Prostate gland (tissue), 2 donors: ENCODE data around the gene CDYL2. TPM values are rescaled to one million over a fixed set of nuclear protein-coding genes. Genes with fewer than 3 reads are reported as not detected.

Experiments used
- DNase-seq: peaks from one replicate; pipeline ENCODE4 v3.0.0-alpha.2; 2019; ENCODE audit warnings: low spot score
- H3K27ac ChIP-seq, 2 donors: fragments of 200-600 bp; sonication (generic); 2 replicates each; pipeline ENCODE4 v1.5.1; 2017 to 2019
- H3K27me3 ChIP-seq: fragments of 200-600 bp; sonication (generic); replicated peaks from 2 replicates; pipeline ENCODE4 v1.5.1; 2019; ENCODE audit not compliant: insufficient read depth
- H3K36me3 ChIP-seq, 2 donors: fragments of 200-600 bp; sonication (generic); 1 replicate in 1 of 2; 2 replicates in 1 of 2; pipeline versions ENCODE4 v1.5.1 to v1.8.1; 2017 to 2019
- H3K4me1 ChIP-seq: fragments of 200-600 bp; sonication (generic); replicated peaks from 2 replicates; pipeline ENCODE4 v1.5.1; 2019
- H3K4me3 ChIP-seq, 2 donors: fragments of 200-600 bp; sonication (generic); 2 replicates each; pipeline ENCODE4 v1.5.1; 2017 to 2019
- H3K9me3 ChIP-seq: fragments of 200-600 bp; sonication (generic); 2 replicates; pipeline ENCODE4 v1.5.1; 2017
- POLR2A ChIP-seq: fragments of 450-650 bp; IDR thresholded peaks from one replicate; pipeline ENCODE4 v1.6.1; 2016; ENCODE audit warnings: antibody characterized with exemption, mild to moderate bottlenecking
- POLR2AphosphoS5 ChIP-seq: sonication (generic); formaldehyde crosslinking; IDR thresholded peaks from one replicate; pipeline ENCODE4 v1.6.1; 2017; ENCODE audit warnings: antibody characterized with exemption
- WGBS: methylation state at CpG from one replicate; pipeline ENCODE4 v1.1.5; 2018; 5-methylcytosine and 5-hydroxymethylcytosine counted together
- intact Hi-C: fragments of 100-400 bp; cut with DNase I; formaldehyde crosslinking; loops from one replicate; pipeline ENCODE4 v1.14.2; 2022
- total RNA-seq, 2 donors: library from RNA; depleted of rRNA; stranded (reverse); fragments of >200 nt; gene quantifications; one replicate each; pipeline ENCODE4 v1.1.0, GENCODE V29; 2016
- TF ChIP-seq, protein P1 (sequence below), 4 experiments: fragments of 200-600 bp in 2 of 4; fragments of 450-650 bp in 2 of 4; sonication (generic) in 2 of 4; IDR thresholded peaks; 1 replicate in 3 of 4; 2 replicates in 1 of 4; pipeline ENCODE4 v1.5.1; 2016 to 2019; ENCODE audit warnings: antibody characterized with exemption in 4 of 4, mild to moderate bottlenecking in 2 of 4, moderate library complexity in 2 of 4

Gene CDYL2
- total RNA-seq, 2 donors from 2014 or later: 42.8 to 63.7 TPM

DNA sequence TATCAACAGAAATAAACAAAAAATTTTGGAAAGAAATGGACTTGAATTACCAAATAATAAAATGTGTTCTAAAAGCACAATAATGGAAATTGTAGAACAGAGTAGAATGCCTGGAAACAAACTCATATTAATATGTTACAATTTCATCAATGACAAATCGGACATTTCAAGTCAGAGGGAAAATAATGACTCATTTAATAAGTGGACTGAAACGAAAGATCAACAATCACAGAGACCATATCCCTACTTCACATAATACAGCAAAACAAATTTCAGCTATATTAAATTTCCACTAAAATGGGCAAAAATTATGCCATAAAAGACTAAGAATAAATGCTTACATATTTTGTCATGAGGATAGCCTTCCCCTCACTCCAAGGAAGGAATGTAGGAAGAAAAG is 25.7 kb downstream of the CDYL2 start:
- TF ChIP-seq POLR2A (no peak), POLR2AphosphoS5 (no peak)
- TF ChIP-seq, protein P1, sequence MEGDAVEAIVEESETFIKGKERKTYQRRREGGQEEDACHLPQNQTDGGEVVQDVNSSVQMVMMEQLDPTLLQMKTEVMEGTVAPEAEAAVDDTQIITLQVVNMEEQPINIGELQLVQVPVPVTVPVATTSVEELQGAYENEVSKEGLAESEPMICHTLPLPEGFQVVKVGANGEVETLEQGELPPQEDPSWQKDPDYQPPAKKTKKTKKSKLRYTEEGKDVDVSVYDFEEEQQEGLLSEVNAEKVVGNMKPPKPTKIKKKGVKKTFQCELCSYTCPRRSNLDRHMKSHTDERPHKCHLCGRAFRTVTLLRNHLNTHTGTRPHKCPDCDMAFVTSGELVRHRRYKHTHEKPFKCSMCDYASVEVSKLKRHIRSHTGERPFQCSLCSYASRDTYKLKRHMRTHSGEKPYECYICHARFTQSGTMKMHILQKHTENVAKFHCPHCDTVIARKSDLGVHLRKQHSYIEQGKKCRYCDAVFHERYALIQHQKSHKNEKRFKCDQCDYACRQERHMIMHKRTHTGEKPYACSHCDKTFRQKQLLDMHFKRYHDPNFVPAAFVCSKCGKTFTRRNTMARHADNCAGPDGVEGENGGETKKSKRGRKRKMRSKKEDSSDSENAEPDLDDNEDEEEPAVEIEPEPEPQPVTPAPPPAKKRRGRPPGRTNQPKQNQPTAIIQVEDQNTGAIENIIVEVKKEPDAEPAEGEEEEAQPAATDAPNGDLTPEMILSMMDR (IDR thresholded peaks at IDR 0.05): no peak
- no peak overlapping the region for H3K27ac ChIP-seq
- intact Hi-C loops: no loop called here
- H3K9me3 ChIP-seq: no peaks in the 10 kb centered on the region
- H3K36me3 ChIP-seq: no peaks in the 10 kb centered on the region
- H3K4me3 ChIP-seq: no peak overlapping the region
- H3K4me1 ChIP-seq: no peaks in the 10 kb centered on the region
- no peaks in the 10 kb centered on the region for H3K27me3 ChIP-seq
- DNase-seq: no peak
- 69% methylated on average over 2 of the region's 2 CpGs for WGBS

- intact Hi-C loops: no loop called here
- Histone ChIP-seq H3K27ac (no peak overlapping the region), H3K4me1 (no peaks in the 10 kb centered on the region), H3K36me3 (no peaks in the 10 kb centered on the region), H3K27me3 (no peaks in the 10 kb centered on the region), H3K4me3 (no peak overlapping the region), H3K9me3 (no peaks in the 10 kb centered on the region)
- DNase-seq: no peak
- no peak for TF ChIP-seq POLR2AphosphoS5
- no peak for TF ChIP-seq POLR2A
- TF ChIP-seq, protein P1 (IDR thresholded peaks at IDR 0.05): no peak
- WGBS: 91% methylated on average over 19 of the region's 19 CpGs
Measured at GRCh38 chr16:80776856-80777255, 27.5 kb downstream of the CDYL2 start.

DNA sequence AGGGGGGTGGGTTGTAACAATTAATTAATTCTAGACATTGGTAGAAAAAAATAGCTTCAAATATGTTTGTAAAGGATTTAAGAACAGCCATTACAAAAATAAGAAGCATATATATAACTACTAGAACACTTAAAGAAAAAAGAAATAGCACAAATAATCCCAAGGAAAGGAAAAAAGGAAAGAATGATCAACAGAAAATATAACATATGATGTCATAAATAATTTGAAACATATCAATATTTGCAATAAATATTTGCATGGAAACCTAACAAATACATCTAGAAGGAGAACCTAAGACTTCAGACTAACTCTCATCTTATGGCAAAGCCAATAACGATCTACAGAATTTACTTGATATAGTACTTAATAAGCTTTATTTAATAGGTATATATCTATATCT is 28.9 kb downstream of the CDYL2 start:
- no peaks in the 10 kb centered on the region for H3K36me3 ChIP-seq
- DNase-seq: no peak
- intact Hi-C loops: no loop called here
- H3K4me1 ChIP-seq: no peaks in the 10 kb centered on the region
- TF ChIP-seq, protein P1 (IDR thresholded peaks at IDR 0.05): no peak
- no peak for TF ChIP-seq POLR2A
- TF ChIP-seq POLR2AphosphoS5: no peak
- no peak overlapping the region for H3K27ac ChIP-seq
- 96% methylated on average over 1 of the region's 1 CpG for WGBS
- H3K9me3 ChIP-seq: no peaks in the 10 kb centered on the region
- no peak overlapping the region for H3K4me3 ChIP-seq
- no peaks in the 10 kb centered on the region for H3K27me3 ChIP-seq

GRCh38 chr16:80766798-80767197 is 37.6 kb downstream of the CDYL2 start:
- no peak overlapping the region for H3K4me3 ChIP-seq
- no peaks in the 10 kb centered on the region for H3K36me3 ChIP-seq
- WGBS: 92% methylated on average over 1 of the region's 1 CpG
- DNase-seq: no peak
- H3K27ac ChIP-seq: no peak overlapping the region
- intact Hi-C loops: no loop called here
- no peaks in the 10 kb centered on the region for H3K4me1 ChIP-seq
- no peaks in the 10 kb centered on the region for H3K9me3 ChIP-seq
- no peaks in the 10 kb centered on the region for H3K27me3 ChIP-seq
- TF ChIP-seq POLR2A (no peak), POLR2AphosphoS5 (no peak)
- TF ChIP-seq, protein P1 (IDR thresholded peaks at IDR 0.05): no peak

DNA sequence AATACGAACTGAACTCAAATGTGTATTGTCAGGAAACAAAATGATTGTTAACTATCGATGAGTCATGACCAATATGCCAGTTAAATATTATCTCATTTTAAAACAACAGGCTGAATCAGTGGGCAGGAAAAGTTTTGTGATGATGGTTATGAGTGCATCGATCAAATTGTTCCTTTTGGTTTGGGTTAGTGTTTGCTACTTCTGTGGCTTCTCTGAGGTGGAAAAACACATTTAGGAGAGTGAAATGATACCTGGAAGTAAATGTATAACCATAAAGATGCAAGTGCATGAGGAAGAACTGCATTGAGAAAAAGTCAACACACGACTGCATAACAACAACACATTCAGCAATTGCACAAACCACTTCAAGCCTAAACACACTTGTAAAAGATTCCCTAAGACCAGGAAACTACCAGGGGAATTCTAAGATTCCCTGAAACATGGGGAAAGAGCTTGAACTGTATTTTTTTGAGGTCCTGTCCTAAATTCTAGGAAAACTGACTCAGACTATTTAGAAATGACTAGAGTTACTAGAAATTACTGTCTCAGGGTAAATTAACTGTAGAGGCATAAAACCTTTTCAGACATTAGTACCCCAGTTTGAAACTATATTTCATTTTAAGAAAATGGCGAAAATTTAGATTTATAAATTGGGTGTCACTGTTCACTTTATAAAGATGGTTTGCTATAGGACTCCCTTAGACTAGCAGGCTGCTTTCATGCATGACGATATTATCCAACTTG is 44.8 kb downstream of the CDYL2 start:
- TF ChIP-seq, protein P1 (IDR thresholded peaks at IDR 0.05): no peak
- no peak for TF ChIP-seq POLR2A
- no peak for TF ChIP-seq POLR2AphosphoS5
- H3K36me3 ChIP-seq: no peaks in the 10 kb centered on the region
- H3K27me3 ChIP-seq: no peaks in the 10 kb centered on the region
- no peak overlapping the region for H3K27ac ChIP-seq
- no peak for DNase-seq
- no peak overlapping the region for H3K4me3 ChIP-seq
- no peaks in the 10 kb centered on the region for H3K4me1 ChIP-seq
- intact Hi-C loops: no loop called here
- 83% methylated on average over 6 of the region's 6 CpGs for WGBS
- H3K9me3 ChIP-seq: no peaks in the 10 kb centered on the region
